Measurements from ENCODE around the gene PLCH2.

DNA sequence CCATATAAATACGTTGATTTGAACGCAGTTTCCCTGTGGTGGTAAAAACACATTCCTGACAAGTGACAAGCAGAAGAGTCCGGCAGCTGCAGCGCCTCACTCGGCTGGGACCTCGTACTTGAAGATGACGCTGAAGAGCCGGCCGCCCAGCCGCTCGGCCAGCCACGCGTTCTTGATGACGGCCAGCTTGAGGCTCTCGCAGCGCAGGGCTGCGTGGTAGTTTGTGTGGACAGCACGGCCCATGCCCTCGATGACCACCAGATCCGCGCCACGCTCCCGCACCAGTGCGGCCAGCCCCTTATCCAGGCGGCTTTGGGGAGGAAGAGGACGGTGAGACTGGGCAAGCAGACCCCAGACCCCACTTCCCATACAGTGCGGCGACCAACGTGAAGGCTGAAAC lies 32.7 kb downstream of the PLCH2 start:
- TF ChIP-seq, protein P1, sequence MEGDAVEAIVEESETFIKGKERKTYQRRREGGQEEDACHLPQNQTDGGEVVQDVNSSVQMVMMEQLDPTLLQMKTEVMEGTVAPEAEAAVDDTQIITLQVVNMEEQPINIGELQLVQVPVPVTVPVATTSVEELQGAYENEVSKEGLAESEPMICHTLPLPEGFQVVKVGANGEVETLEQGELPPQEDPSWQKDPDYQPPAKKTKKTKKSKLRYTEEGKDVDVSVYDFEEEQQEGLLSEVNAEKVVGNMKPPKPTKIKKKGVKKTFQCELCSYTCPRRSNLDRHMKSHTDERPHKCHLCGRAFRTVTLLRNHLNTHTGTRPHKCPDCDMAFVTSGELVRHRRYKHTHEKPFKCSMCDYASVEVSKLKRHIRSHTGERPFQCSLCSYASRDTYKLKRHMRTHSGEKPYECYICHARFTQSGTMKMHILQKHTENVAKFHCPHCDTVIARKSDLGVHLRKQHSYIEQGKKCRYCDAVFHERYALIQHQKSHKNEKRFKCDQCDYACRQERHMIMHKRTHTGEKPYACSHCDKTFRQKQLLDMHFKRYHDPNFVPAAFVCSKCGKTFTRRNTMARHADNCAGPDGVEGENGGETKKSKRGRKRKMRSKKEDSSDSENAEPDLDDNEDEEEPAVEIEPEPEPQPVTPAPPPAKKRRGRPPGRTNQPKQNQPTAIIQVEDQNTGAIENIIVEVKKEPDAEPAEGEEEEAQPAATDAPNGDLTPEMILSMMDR (IDR thresholded peaks at IDR 0.05): no peak
- TF ChIP-seq POLR2A (IDR thresholded peaks at IDR 0.05): no peak
- TF ChIP-seq POLR2AphosphoS5 (IDR thresholded peaks at IDR 0.05; ENCODE audit: insufficient read depth in 1 of 2, low read depth in 1 of 2): no peak
